GM18868 (cell line): ENCODE measurements around the gene SUPT6H.
"Not testable (repeated sequence)": the region's sequence is repeated elsewhere in the genome, so short reads cannot be mapped to it uniquely, and the experiment has no call there.

Experiments used
- ATAC-seq: cut with Tn5 transposase; IDR thresholded peaks from one replicate; pipeline ENCODE4 v1.9.1; 2021; ENCODE audit warnings: mild to moderate bottlenecking, moderate library complexity; ENCODE audit not compliant: unreplicated experiment

SUPT6H gene

DNA sequence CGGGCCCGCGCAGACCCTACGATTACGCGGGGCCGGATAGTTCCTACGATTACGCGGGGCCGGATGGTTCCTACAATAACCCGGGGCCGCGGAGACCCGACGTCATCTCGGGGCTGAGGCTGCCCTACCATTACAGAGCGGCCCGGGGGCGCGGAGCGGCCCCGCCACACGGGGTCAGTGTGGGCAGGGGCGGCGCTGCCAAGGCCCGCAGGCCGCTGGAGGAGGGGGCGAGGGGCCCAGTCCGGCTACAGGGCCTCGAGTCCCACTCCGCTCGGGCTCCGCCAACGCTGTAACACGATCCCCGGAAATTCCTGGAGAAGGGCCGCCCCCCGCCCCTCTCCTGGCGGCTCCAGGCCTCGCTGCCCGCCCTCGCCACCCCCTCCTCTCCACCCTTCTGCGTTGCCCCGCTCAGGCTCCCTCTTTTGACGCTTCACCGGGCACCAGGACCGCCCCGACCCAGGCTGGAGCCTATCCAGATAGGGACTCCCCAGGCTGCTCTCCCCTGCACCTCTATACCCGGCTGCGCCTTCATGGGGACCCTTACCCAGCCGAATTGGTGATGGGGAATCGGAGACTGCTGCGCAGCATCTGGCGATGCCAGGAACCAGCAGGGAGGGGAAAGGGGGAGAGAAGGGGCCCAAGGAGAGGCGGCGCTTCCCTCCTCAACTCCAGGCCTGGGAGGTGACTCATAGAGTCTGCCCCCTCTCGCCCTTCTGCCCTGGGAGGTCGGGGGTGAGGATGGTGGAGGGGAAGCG, 55.8 kb downstream of the SUPT6H start, which contains the start of gene RAB34:
RAB34 (minus strand) TSS at position 291 of the 755 bp plus-strand sequence. CDS start 602 bp downstream, outside the sequence.
- ATAC-seq = no peak

DNA sequence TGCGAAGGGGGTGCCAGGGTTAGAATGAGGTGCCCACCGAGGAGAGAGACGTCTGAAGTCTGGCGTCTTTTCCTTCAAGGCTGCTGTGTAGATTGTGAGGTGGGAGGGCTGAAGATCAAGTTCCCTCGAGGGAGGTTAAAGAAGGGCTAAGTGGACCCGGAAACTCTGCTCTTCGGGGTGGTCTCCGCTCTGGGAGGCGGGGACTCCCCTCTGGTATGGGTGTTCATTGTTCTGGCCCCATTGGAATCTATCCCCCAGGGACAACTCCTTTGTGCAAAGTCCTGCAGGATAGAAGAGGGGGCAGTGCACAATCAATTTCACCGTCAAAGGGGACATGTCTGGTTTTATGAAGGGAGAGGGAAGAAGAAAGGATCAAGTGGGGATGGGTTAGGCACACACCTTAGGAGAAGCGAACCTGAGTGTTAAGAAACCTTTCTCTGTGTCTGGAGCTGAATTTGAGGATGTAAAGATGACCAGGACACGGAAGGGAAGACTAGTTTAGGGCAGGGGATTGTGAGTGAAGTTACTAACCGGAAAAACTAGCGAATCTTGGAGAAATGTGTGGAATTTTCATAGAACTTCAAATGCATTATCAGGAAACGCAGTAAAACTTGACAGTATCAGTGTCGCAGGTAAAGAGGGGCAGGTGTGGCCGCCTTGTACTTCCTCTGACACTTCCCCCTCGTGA, 56.5 kb downstream of the SUPT6H start:
- ATAC-seq = no peak

DNA sequence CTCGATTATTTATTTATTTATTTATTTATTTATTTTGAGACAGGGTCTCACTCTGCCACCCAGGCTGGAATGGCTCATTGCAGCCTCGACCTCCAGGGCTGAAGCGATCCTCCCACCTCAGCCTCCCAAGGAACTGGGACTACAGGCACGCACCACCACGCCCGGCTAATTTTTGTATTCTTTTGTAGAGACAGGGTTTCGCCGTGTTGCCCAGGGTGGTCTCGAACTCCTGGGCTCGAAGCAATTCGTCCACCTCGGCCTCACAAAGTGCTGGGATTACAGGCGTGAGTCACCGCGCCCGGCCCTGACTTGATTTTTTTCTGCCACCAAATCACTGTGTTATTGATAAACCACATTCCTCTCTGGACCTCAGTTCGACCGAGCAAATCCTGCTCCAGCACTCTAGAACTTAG, 57.0 kb downstream of the SUPT6H start:
- no peak for ATAC-seq

DNA sequence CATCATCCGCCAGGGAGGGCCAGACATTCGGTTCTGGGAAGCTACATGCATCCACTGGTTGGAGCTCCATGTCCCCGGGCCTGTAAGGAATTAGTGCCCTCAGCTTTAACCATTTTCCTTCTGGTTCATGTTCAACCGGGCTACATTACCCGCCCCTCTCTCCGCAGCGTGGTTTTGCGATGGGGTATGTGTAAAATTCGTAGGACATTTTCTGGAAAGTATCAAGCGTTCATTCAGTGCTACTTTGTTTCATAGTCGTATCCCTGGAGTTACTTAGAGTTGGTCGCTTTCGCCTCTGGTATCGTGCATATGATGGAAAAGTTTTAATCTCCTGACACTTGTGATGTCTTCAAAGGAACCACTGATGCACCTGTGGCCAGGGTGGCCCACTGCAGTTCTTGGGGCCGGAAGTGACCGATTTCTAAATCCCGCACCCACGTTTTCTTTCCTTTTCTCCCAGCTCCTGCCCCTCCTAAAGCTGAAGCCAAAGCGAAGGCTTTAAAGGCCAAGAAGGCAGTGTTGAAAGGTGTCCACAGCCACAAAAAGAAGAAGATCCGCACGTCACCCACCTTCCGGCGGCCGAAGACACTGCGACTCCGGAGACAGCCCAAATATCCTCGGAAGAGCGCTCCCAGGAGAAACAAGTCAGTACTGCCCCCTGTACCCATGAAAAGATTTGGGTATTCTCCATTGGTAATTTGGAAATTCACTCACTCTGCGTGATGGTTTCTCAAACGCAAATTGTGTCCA, 58.4 kb downstream of the SUPT6H start:
- no peak for ATAC-seq

DNA sequence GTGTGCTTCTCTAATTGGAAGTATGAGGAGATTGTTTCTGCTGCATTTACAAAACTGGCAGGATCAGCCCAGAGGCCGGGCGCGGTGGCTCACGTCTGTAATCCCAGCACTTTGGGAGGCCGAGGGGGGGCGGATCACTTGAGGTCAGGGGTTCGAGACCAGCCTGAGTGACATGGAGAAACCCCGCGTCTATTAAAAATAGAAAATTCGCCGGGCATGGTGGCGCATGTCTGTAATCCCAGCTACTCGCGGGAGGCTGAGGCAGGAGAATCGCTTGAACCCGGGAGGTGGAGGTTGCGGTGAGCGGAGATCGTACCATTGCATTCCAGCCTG, 59.0 kb downstream of the SUPT6H start:
- not testable (repeated sequence) for ATAC-seq

DNA sequence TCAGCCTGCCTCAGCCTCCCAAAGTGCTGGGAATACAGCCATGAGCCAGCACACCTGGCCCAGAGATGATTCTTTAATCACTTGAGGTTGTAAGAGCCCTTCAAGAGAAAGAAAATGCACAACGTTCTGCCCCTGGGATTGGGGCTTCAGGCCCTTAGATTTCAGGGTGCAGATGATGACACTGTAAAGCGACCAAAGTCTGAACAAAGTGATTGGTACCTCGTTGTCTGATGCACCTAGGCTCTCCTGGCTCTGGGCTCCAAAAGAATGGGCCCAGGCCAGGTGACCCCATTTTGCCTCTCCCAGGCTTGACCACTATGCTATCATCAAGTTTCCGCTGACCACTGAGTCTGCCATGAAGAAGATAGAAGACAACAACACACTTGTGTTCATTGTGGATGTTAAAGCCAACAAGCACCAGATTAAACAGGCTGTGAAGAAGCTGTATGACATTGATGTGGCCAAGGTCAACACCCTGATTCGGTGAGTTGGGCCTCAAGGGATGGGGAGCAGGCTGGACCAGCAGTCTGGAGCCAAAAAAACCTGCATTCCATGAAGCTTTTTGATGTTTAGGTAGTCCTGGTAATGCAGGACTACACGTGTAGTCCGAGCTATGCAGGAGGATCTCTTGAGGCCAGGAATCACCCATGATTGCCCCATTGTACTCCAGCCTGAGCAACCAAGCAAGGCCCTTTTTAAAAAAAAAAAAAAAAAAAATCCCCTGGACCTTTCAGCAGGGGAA, 60.6 kb downstream of the SUPT6H start:
- no peak for ATAC-seq

DNA sequence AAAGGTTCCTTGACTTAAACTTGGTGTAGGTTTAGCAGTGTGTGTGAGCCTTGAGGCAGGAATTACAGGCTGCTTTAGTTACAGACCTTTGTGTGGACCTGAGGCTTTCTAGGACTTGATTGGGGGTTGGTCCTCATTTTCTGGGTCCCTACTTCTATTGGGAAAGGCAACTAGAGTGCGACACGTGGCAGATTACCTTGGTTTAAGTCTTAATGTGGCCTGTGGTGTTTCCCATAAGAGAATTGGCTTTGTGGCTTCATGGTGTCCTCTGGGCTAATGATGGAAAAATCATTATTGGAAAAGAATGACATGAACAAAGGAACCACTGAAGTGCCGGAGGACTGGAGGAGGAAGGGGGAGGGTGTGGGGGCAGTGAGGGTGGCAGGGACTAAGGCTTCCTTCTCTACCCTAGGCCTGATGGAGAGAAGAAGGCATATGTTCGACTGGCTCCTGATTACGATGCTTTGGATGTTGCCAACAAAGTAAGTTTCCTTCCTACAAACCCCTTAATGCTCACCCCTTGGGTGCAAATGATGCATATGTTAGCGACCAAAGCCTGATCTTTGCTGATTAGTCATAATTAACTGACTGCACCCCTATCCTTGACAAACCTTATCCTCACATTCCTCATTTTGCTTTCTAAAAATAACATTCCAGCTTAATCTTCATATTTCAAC, 61.3 kb downstream of the SUPT6H start:
- ATAC-seq = no peak

DNA sequence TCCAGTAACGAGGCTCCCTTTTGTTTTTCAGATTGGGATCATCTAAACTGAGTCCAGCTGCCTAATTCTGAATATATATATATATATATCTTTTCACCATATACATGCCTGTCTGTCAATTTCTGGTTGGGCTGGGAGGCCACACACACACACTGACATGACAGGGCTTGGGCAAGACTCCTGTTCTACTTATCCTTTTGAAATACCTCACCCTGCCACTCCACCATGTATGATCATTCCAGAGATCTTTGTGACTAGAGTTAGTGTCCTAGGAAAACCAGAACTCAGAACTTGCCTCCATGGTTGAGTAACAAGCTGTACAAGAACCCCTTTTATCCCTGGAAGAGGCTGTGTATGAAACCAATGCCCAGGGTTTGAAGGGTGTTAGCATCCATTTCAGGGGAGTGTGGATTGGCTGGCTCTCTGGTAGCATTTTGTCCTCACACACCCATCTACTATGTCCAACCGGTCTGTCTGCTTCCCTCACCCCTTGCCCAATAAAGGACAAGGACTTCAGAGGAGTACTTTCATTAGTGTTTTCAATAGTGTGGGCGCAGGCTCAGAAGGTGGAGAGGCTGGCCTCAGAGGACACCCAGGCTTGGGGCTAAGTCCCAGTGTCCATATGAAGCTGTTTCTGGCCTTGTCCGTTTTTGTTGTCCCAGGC, 62.0 kb downstream of the SUPT6H start:
- ATAC-seq = not testable (repeated sequence)

DNA sequence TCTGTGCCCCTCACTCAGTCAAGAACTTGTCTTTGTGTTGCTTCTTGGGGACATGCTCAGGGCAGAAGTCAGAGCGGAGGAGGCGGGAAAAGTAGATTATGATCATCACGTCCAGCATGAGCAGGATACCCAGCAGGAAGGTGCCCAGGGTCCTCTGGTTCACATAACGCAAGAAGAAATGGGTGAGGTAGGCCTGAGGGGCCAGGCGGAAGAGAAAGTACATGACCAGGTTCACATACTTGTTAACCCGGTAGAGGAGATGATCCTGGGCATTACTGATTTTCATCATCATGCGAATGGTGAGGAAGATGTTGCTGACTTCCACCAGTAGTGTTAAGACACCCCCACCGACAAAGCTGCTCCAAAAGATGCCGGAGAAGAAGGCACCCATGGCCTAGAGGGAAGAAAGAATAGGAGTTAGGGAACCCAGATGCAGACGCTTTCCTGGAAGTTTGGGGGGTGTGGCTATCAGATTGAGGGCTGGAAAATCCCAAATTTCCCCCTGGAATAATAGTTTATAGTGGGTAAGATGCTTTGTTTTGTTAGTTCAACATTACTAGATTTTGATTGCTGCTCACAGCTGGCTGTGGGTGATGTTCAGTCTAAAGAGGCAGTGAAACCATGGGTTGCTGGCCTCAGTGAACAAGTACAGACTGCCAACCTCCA, 62.6 kb downstream of the SUPT6H start:
- ATAC-seq = no peak

DNA sequence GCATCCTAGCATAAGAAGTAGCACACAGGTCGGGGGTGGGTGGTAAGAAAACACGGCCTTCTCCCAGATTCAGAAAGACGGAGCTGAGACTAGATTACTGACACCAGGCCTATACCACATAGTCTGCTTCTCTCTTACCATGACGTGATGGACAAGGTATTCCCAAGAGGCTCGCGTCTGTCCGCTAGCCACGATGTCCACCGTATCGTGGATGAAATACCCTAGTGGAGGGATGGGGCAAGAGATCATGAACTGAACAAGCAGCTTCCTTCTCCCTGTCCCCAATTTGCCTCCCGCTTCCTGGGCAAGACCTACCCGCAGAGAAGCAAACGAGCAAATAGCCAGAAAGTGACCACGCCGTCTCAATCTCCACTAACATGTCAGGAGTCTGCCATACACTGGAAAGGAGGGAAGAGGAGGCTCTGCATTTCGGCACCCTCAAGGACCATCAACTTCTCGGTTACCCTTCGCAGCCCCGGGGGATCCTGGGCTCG, 63.2 kb downstream of the SUPT6H start:
- ATAC-seq = no peak

DNA sequence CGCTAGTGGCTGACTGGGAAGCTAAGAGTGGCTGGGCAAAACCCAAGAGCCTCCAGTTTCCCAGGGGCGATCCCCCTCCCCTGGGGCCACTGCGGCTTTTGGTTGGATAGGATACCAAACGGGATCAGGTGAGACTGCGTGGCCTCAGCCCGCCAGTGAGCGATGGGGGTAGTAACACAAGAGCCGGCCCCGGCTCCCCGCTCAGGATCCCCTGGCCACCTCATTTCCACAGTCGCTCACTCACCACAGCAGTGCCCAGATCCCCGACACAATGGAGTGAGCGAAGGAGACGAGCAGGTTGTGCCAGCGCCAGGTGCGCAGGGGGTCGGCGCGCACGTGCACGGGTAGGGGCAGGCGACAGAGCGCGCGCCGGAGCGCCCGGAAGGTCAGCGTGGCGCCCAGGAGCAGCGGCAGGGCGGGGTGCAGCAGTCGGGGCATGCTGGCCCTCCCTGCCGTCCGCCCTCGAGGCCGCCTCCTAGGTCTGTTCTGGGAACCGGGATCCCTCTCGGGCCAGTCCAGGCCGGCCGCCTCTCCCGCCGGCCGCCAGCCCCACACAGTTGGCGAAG, 63.7 kb downstream of the SUPT6H start:
- ATAC-seq = no peak

DNA sequence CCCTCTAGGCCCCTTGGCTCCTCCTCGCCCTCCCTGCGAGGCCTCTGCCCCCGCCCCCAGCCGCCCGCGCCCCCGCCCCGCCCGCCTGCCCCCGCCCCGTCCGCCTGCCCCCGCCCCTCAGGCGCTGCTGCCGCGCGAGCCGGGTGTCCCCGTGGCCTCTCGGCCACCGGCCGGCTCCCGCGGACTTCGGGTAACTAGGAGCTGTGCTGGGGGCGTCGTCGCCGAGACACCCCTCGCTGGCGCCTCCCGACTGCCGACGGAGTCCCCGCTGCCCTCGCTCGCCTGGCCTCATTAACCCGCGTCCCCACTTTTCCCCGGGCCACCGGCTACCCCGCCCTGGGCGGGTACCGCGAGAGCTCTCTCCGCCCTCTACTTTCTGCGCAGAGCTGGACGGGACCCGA, 64.2 kb downstream of the SUPT6H start, which contains the start of gene TLCD1:
TLCD1 (minus strand) TSS at position 8 of the 401 bp plus-strand sequence. CDS start 136 bp downstream, outside the sequence.
- no peak for ATAC-seq

DNA sequence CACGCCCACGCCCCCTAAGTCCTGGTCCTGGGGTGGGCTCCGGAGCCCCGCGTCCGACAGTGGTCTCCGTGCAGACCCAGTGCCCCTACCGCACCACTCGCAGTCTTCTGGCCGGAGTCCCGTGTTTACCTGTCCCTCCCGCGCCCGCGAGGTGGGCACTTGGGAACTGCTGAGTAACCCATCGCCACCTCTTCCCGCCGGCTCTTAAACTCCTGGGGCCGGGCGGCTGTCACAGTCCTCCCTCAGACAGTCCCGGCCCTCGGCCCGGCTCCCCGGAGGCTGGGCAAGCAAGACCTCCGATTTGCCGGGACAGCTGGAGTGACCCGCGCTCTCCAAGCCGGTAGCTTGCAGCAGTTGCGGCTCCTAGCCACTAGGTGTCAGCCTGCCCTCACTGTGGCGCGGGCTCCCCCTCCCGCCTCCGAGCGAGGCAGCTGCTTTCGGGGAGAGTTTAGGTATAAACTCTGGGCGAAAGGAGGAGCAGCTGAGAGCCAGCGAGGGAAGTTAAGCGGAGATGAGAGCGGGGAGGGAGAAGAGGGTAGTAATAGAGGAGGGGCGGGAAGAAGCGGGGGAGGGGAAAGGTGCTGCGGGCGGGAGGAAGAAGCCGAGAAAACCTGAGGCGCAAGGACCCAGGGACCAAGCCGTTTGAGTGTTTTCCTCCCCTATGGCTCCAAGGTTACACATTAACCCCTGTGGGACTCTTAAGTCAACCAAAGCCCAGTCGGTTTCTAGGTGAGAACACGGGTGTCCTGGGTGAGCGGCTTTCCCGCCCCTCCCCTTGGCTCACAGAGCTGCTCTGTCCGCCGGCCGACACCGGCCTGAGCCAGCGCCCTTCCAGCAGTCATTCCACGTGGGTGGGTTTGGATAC, 64.9 kb downstream of the SUPT6H start:
- ATAC-seq = peak; percentile 33

DNA sequence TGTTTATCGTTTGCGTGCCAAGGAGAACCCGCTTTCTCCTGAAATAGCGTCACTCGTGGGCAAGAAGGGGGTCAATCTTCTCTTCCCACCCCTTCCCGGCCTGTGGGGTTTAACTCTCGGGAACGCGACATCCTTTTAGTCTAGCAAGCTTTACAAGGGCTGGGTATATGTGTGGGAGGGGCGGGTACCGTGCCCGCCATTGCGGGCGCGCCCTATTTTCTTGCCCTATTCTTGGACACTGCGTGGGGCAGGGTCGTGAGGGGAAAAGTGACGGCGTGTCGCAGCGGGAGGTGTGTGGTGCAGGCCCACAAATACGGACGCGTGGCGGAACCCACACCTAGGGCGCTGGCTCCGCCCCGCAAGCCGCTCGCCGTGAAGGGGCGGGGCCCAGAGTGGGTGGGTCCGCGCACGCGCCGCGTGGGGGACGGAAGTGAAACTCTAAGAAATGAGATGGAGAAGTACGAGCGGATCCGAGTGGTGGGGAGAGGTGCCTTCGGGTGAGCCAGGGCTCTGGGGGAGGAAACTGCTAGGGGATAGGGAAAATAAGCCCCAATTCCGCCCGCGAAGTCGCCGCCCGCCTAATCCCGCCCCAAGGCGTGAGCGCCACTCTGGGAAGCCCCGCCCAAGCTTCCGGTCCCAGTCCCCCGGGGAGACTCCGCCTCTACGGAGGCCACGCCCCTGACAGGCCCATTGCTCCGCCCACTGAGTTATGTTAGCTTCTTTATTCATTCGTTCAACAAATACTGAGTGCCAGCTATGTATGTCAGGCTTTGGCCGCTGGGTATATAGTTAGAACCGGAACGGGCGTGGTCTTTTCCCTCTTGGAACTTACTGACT, 66.6 kb downstream of the SUPT6H start, which contains the start of gene NEK8:
NEK8 (plus strand) TSS at position 425 of the 837 bp plus-strand sequence; CDS start at position 451, 26 bp downstream.
- ATAC-seq = peak; percentile 36

DNA sequence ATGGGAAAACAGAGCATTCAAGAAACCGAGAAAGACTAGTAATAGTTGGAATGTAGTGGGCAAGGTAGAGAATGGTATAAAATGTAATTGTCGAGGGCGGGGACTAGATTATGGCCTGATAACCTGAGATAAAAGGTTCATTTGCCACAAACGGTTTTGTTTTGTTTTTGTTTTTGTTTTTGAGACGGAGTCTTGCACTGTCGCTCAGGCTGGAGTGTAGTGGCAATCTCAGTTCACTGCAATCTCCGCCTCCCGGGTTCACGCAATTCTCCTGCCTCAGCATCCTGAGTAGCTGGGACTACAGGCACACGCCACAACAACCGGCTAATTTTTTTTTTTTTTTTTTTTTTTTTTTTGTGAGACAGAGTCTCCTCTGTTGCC, 67.9 kb downstream of the SUPT6H start:
- ATAC-seq = no peak

DNA sequence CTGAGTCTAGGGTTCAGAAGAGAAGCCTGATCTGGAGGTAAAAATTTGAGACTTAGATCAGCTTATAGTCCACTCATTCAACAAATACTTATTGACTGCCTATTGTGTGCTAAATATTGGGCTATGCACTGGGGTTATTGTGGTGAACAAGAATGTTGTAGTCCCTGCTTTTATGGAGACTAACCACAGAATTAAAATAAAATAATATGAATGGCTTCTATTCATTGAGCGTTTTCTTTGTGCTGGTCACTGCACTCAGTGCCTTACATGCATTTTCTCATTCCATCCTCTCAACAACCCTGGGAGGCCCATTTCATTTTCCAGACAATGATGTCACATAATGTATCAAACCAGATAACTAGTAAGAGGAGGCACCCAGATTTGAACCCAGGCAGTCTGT, 71.3 kb downstream of the SUPT6H start:
- ATAC-seq = no peak

DNA sequence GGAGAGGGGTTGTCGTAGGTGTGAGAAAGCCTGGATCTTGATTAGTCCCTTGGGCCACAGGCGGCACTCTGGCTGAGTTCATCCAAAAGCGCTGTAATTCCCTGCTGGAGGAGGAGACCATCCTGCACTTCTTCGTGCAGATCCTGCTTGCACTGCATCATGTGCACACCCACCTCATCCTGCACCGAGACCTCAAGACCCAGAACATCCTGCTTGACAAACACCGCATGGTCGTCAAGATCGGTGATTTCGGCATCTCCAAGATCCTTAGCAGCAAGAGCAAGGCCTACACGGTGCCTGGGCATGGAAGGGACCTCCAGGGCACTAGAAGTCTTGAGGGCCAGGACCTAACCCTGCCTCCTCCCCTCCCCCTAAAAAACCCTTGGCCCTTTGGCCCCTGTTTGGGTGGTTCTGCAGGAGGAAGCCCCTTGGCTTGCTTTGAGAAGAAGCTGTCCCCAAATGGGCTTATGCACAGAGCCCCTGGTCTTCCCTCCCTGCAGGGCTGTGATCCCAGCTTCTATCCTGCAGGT, 72.8 kb downstream of the SUPT6H start:
- no peak for ATAC-seq
